SK-N-MC (cell line): Measurements from ENCODE around the gene ZC3H7A.

Experiments
- EZH2 ChIP-seq: fragments of 200-600 bp; sonication (generic); IDR thresholded peaks from one replicate; pipeline ENCODE4 v1.6.1; 2017; ENCODE audit warnings: antibody characterized with exemption
- FOXP2 ChIP-seq: optimal IDR thresholded peaks from 2 replicates; pipeline ENCODE3; 2011; ENCODE audit warnings: mild to moderate bottlenecking, moderate library complexity; ENCODE audit not compliant: insufficient read depth; ENCODE audit errors: extremely low read length, control extremely low read depth
- POLR2AphosphoS5 ChIP-seq: IDR thresholded peaks from 2 replicates; pipeline ENCODE4 v1.6.1; 2012; ENCODE audit warnings: mild to moderate bottlenecking, low read depth, low read length, borderline replicate concordance

GRCh38 chr16:11828696-11829095 lies 31.6 kb upstream of the ZC3H7A start:
- TF ChIP-seq EZH2 (no peak), POLR2AphosphoS5 (no peak), FOXP2 (no peak)
